GM11168 (cell line): ENCODE results near the gene DPPA5.
"Not testable (repeated sequence)": the region's sequence is repeated elsewhere in the genome, so short reads cannot be mapped to it uniquely, and the experiment has no call there.

Experiments used
- in situ Hi-C: fragments of 300-500 bp; cut with MboI; formaldehyde crosslinking; loops from one replicate; pipeline ENCODE4 v1.12.0; 2022; ENCODE audit warnings: low sequenced_read_pairs; ENCODE audit not compliant: unreplicated experiment

The DPPA5 gene, protein sequence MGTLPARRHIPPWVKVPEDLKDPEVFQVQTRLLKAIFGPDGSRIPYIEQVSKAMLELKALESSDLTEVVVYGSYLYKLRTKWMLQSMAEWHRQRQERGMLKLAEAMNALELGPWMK

GRCh38 chr6:73353636-73354593 lies at the start of gene DPPA5:
TSS of gene DPPA5 (minus strand) at chr6:73354276. CDS start at chr6:73354225, 51 bp downstream.
- in situ Hi-C loops = no loop called here

GRCh38 chr6:73400656-73401055 lies 46.6 kb upstream of the DPPA5 start:
- in situ Hi-C loops = no loop called here

GRCh38 chr6:73395875-73396274 lies 41.8 kb upstream of the DPPA5 start:
- in situ Hi-C loops = no loop called here

DNA sequence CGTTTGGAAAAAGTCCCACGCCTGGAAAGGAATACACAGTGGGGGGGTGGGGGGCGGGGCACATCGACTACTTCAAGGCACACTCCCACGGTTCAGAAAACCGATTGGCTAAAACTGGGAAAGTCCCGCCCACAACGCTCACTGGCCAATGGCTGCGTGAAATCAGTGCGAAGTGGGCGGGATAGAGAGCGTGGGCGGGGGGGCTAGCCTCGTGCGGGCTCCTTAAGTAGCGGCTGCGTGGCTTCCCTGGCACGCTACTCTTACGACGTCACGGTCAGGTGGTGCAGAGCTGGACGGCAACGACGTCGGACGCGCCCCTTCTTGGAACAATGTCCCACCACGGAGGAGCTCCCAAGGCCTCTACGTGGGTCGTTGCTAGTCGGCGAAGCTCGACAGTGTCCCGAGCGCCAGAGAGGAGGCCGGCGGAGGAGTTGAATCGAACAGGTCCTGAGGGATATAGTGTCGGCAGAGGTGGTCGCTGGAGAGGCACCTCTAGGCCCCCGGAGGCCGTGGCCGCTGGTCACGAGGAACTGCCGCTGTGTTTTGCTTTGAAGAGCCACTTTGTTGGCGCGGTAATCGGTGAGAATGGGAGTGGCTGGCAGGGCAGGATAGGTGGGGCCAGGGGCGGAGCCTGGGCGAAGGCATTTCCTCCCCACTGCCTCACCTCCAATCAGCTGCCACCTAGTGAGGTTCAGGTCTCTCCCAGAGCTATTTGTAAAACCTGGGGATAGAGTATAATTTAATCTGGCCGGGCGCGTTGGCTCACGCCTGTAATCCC lies 40.7 kb upstream of the DPPA5 start, which contains the start of gene DDX43:
TSS of gene DDX43 (plus strand) at position 252 of the 778 bp plus-strand sequence. CDS start at position 330, 78 bp downstream.
- in situ Hi-C loops = no loop called here

DNA sequence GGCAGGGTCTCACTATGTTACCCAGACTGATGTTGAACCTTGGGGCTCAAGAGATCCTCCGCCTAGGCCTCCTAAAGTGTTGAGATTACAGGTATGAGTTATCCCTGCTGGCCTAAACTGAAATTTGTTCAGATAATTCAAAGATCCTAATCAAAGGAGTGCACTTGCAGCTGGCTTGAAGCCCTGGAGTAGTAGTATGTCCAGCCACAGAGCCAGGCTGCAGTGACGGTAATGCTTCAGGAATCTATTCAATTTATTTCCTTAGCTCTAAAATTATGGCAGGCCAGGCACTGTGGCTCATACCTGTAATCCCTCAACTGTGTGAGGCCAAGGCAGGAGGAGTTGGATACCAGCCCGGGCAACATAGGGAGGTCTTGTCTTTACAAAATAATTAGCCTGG lies 39.2 kb upstream of the DPPA5 start:
- in situ Hi-C loops = no loop called here

DNA sequence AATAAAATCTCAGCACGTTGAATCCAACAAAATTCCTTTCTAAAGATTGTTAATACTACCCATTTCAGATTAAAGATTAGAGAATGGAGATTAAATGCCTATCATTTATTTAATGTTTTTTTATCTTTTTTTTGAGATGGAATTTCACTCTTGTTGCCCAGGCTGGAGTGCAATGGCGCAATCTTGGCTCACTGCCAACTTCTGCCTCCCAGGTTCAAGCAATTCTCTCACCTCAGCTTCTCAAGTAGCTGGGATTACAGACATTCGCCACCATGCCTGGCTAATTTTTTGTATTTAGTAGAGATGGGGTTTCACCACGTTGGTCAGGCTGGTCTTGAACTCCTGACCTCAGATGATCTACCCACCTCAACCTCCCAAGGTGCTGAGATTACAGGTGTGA lies 38.1 kb upstream of the DPPA5 start:
- in situ Hi-C loops = not testable (repeated sequence)

DNA sequence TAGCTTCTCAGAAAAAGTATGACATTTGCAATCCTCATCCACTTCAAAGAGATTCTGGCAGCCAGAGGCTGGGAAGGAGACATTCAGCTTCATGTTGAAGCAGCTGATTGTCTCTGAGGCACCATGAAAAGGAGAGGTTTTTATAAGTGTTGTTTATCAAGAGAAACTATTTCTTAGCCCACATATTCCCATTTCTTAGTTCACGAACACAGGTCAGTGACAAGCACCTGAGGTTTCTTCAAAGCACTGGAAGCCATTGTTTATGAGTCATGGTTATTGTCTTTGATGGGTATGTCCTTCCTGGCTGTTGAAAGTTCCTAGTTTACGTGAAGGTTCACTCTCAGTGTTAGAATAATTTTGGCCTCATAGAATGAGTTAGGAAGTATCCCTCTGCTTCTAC lies 37.6 kb upstream of the DPPA5 start:
- in situ Hi-C loops = no loop called here

DNA sequence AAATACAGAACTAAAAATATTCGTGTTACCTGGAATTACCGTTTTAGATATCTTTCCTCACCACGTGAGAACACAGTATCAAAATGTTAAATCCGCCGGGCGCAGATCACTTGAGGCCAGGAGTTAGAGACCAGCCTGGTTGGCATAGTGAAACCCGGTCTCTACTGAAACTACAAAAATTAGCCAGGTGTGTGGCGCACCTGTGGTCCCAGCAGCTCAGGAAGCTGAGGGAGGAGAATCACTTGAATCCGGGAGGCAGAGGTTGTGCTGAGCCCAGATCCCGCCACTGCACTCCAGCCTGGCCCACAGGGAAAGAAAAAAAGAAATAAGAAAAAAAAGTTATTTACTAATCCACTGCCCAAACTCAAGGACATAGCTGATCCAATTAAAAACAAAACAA lies 35.8 kb upstream of the DPPA5 start:
- in situ Hi-C loops = no loop called here

- in situ Hi-C loops = no loop called here
These were observed 34.9 kb upstream of the DPPA5 start for GRCh38 chr6:73388800-73389512.

GRCh38 chr6:73388433-73388799 lies 34.3 kb upstream of the DPPA5 start:
- in situ Hi-C loops = no loop called here

- in situ Hi-C loops = no loop called here
These were observed 28.5 kb upstream of the DPPA5 start for GRCh38 chr6:73382462-73383113.

- in situ Hi-C loops = not testable (repeated sequence)
These were observed 27.5 kb upstream of the DPPA5 start for GRCh38 chr6:73381531-73381930.

GRCh38 chr6:73377225-73377624 lies 23.1 kb upstream of the DPPA5 start:
- in situ Hi-C loops = no loop called here

DNA sequence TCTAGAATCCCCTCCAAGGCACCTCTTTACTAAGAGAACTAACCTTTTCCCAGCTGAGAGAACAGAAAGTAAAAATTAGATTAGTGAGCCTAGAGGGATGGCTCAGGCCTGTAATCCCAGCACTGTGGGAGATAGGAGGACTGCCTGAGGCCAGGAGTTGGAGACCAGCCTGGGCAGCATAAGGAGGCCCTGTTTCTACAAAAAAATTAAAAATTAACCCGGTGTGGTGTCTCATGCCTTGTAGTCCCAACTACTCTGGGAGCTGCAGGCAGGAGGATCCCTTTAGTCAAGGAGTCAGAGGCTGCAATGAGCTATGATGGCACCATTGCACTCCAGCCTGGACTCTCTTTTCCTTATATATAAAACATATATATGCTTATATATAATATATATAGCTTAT lies 21.1 kb upstream of the DPPA5 start:
- in situ Hi-C loops = no loop called here

DNA sequence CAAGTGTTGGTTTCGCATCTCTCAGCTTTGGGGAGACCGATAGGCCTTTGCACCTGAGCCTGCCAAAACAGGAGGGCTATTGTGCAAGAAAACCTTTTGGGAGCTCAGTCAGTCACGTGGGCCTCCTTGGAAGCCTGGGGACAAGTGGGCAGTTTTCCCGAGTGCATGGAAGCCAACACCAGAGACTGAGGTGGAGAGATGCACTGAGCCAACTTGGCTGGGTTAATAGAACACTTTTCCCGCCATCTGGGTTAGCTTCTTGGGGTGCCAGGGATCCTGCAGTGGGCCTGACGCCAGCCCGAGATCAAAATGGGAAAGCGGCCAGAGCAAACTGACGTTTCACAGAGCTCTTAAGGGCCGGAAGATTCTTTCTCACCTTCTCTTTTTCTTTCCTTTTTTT lies 18.4 kb upstream of the DPPA5 start:
- in situ Hi-C loops = no loop called here

GRCh38 chr6:73371984-73372383 lies 17.9 kb upstream of the DPPA5 start:
- in situ Hi-C loops = no loop called here

DNA sequence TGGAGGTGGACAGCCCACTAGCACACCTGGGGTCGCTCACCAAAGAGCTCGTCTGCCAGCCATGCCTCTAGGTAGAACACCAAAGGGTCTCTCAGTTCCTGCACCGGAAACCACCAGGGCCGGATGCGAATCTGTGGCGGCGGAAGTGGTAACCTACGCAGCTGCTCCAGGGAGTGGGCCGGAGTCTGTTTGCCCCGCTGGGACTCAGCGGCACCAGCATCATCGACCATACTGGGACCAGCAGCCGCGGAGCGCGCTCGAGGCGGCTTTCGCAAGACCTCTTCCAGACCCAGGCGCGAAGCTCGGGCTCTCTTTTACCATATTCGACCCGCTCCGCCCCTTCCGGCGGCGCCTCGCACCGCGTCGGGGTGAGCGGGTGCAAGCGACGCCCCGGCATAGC lies 15.5 kb upstream of the DPPA5 start, which contains the start of gene OOEP:
TSS of gene OOEP (minus strand) at position 335 of the 400 bp plus-strand sequence. CDS start at position 230, 105 bp downstream.
- in situ Hi-C loops = no loop called here

DNA sequence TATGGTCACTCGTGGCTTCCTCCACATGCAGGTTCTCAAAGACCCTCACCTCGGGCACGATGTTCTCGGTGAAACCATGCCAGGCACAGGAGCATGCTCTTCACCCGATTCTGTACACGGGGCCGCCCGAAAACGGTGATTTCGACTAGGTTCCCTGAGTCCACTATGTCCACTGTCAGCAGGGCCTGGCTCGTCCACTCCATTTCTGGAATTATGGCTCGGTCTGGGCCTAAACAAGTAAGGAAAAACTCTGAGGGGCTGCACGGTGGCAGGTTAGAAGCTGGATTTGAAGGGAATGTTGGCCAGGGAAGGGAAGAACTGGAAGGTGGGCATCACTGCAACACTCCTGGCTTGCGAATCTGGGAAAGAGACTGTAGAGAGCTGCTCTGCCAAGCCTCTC lies 15.1 kb upstream of the DPPA5 start:
- in situ Hi-C loops = no loop called here

DNA sequence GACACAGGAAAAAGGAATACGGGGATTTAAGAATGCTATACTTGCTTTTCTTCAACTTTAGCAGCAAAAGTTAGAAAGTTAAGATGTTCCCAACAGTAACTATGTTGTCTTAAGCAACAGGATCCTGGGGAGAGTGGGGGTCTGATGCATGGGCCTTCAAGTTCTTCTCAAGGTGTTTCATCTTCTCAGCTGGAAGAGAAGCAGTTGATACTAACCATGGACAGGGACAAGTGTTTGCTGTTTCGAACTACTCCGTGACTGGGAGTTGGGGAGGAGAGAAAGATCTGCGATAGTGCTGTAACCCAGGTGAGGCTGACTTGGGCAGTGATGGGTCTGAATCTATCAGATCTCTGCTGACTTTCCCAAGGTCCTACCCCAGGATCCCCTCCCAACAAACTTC lies 14.6 kb upstream of the DPPA5 start:
- in situ Hi-C loops = no loop called here
